ENCODE data around the gene FMC1.
A peak's percentile ranks its signal among the peaks of the same experiment; 100 is the strongest.
"Not testable (repeated sequence)": the region's sequence is repeated elsewhere in the genome, so short reads cannot be mapped to it uniquely, and the experiment has no call there.

FMC1 gene

GRCh38 chr7:139299296-139299695, 41.8 kb upstream of the FMC1 start:
- TF ChIP-seq, protein P1, sequence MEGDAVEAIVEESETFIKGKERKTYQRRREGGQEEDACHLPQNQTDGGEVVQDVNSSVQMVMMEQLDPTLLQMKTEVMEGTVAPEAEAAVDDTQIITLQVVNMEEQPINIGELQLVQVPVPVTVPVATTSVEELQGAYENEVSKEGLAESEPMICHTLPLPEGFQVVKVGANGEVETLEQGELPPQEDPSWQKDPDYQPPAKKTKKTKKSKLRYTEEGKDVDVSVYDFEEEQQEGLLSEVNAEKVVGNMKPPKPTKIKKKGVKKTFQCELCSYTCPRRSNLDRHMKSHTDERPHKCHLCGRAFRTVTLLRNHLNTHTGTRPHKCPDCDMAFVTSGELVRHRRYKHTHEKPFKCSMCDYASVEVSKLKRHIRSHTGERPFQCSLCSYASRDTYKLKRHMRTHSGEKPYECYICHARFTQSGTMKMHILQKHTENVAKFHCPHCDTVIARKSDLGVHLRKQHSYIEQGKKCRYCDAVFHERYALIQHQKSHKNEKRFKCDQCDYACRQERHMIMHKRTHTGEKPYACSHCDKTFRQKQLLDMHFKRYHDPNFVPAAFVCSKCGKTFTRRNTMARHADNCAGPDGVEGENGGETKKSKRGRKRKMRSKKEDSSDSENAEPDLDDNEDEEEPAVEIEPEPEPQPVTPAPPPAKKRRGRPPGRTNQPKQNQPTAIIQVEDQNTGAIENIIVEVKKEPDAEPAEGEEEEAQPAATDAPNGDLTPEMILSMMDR (IDR thresholded peaks at IDR 0.05; ENCODE audit: low read depth, low read length, missing control alignments): no peak

DNA sequence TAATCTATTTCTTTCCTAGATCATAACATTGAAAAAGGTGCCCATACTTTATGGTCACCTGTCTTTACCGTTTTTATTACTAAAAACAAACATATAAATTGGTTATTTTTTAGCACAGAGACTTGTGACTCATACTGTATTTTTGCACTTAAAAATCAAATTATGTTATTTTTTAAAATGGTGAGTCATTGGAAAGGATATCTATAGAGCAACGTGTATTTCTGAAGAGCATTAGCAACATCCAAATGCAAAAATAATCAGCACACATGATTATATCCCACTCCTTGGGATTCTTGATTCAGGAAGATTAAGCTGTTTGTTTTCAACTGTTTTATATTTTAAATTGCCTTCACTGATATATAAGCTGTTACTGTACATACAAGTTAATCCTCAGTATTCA, 40.7 kb upstream of the FMC1 start:
- DNase-seq (ENCODE audit: low read depth): no peak
- TF ChIP-seq, protein P1 (IDR thresholded peaks at IDR 0.05; ENCODE audit: low read depth, low read length, missing control alignments): no peak
- no peak overlapping the region for H3K4me3 ChIP-seq (ENCODE audit: low read depth, low read length)

More at GRCh38 chr7:139299296-139299695, 41.8 kb upstream of the FMC1 start:
- no peak for DNase-seq (ENCODE audit: low read depth)
- no peak overlapping the region for H3K4me3 ChIP-seq (ENCODE audit: low read depth, low read length)

DNA sequence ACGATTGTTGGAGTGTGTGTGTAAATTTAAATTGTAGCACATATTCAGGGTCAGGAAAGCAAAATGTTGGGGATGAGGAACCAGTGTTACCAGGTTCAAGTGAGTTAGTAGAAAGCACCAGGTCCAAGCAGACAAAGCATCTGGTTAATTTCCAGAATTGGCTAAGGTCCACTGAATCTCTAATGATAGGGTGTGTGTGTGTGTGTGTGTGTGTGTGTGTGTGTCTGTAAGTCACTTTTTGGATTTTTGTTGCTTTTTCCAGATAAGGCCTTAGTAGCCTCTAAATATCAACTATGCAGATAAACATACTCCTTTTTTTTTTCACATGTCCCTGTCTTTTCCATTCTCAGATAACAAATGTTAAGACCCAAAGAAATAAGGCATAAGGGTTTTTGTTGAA, 36.6 kb upstream of the FMC1 start:
- no peak overlapping the region for H3K4me3 ChIP-seq (ENCODE audit: low read depth, low read length)
- TF ChIP-seq, protein P1 (IDR thresholded peaks at IDR 0.05; ENCODE audit: low read depth, low read length, missing control alignments): no peak
- DNase-seq (ENCODE audit: low read depth): no peak

GRCh38 chr7:139317939-139318505, 23.1 kb upstream of the FMC1 start:
- H3K4me3 ChIP-seq (ENCODE audit: low read depth, low read length): no peak overlapping the region
- no peak for DNase-seq (ENCODE audit: low read depth)
- TF ChIP-seq, protein P1 (IDR thresholded peaks at IDR 0.05; ENCODE audit: low read depth, low read length, missing control alignments): no peak

DNA sequence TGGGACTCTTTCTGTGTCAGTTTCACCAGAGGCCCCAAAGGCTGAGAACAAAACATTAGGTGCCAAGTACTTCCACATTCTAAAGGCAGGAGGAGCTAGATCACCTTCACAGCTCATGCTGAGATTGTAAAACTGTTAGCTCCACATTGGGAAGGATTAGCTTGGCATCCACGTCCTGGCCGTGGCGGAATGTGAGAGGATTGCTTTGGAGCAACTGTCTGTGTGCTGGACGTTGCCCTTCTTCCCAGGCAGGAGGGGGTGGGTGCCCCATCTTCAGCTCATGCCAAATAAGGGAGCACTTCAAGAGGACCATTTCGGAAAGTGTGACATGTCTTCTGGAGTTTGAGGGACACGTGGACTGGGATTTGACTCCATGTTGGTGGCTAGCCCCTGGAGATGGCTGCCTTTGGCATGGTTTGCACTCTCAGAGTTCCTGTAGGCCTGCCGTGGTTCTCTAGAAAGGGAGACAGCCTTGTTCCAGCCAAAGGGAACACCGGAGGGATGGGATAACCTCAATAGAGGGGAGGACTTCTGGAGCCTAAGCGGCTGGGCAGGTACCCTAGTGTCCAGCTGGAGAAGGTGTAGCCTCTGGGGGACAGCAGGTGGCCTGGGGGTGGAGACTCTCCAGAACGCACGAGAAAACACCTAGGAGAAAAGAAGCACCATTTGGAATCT, 19.9 kb upstream of the FMC1 start:
- TF ChIP-seq, protein P1 (IDR thresholded peaks at IDR 0.05; ENCODE audit: low read depth, low read length, missing control alignments): peak; percentile 48
- H3K4me3 ChIP-seq (ENCODE audit: low read depth, low read length): no peak overlapping the region
- DNase-seq (ENCODE audit: low read depth): no peak

DNA sequence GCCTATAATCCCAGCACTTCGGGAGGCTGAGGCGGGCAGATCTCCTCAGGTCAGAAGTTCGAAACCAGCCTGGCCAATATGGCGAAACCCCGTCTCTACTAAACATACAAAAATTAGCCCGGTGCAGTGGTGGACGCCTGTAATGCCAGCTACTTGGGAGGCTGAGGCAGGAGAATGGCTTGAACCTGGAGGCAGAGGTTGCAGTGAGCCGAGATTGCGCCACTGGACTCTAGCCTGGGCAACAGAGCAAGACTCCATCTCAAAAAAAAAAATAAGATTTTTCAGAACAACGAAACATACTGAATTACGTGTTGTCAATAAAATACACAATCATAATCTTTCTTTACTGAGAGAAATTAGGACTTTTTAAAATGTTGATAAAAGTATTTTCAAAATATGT, 16.4 kb upstream of the FMC1 start:
- not testable (repeated sequence) for DNase-seq (ENCODE audit: low read depth); H3K4me3 ChIP-seq (ENCODE audit: low read depth, low read length)

DNA sequence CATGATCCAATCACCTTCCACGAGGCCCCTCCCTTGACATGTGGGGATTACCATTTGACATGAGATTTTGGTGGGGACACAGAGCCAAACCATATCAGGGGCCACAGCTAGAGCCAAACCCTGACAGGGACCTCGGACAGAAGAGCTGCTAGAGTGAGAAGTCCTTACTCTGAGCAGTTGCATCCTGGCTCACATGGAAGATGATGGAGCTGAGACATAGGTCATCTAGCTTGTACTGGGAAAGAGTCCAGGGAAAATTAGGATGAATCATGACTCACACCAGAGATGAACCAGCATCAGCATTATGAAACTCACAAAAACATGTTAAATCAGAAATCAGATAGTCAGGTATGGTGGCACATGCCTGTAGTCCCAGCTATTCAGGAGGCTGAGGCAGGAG, 12.8 kb upstream of the FMC1 start:
- DNase-seq (ENCODE audit: low read depth): no peak
- no peak overlapping the region for H3K4me3 ChIP-seq (ENCODE audit: low read depth, low read length)
- TF ChIP-seq, protein P1 (IDR thresholded peaks at IDR 0.05; ENCODE audit: low read depth, low read length, missing control alignments): no peak

All from GM12864 (cell line).